T-helper 1 cell (primary cell): ENCODE results near the gene PACS2.
"Not testable (repeated sequence)": the region's sequence is repeated elsewhere in the genome, so short reads cannot be mapped to it uniquely, and the experiment has no call there.

ENCODE experiments used
- DNase-seq, 5 donors: peaks; one replicate each; pipeline ENCODE4 v3.0.0-alpha.2; 2012 to 2020
- total RNA-seq, 4 donors: gene quantifications; one replicate each; lab custom pipeline; 2026; lab: John Stamatoyannopoulos, UW

The PACS2 gene
- 68.8 to 82.5 (median 75.1) reads per million in 4 donors for total RNA-seq

DNA sequence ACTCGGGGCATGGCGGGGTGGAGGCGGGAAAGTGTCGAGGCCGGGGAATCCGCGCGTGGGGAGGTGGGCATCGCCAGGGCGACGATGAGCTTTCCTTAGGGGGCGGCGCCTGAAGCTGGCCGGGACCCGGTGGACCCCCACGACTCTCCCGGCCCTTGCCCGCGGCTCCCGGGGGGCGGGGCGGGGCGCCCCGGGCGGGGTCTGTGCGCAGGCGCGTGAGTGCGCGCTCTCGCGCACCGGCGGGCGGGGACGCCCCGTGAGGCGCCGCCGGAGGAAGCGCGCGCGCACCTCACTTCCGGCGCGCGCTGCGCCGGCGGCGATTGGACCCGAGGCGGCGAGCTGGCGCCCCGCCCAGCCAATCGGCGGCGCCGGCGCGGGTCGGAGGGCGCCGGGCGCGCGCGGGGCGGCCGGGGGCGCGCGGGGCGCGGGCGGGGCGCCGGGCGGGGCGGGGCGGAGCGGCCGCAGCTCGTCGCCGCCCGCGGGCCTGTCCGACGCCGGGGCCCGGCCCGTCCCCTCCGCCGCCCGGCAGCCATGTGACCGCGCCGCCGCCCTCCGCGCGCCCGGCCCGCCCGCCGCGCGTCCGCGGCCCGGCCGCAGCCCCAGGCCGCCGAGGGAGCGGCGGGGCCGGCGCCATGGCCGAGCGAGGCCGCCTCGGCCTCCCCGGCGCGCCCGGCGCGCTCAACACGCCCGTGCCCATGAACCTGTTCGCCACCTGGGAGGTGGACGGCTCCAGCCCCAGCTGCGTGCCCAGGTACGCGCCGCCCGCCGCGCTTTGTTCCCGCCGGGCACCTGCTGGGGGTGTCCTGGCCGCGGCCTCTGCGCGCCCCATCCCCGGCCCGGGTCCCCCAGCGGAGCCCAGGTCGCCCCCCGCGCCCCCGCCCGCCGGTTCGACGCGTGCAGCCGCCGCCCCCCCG lies at the start of gene PACS2:
Gene PACS2 (plus strand): TSS at position 462 of the 914 bp plus-strand sequence. CDS start 171 bp downstream, at position 633.
- DNase-seq, result peak; percentile 63 to 88 (median 67)

DNA sequence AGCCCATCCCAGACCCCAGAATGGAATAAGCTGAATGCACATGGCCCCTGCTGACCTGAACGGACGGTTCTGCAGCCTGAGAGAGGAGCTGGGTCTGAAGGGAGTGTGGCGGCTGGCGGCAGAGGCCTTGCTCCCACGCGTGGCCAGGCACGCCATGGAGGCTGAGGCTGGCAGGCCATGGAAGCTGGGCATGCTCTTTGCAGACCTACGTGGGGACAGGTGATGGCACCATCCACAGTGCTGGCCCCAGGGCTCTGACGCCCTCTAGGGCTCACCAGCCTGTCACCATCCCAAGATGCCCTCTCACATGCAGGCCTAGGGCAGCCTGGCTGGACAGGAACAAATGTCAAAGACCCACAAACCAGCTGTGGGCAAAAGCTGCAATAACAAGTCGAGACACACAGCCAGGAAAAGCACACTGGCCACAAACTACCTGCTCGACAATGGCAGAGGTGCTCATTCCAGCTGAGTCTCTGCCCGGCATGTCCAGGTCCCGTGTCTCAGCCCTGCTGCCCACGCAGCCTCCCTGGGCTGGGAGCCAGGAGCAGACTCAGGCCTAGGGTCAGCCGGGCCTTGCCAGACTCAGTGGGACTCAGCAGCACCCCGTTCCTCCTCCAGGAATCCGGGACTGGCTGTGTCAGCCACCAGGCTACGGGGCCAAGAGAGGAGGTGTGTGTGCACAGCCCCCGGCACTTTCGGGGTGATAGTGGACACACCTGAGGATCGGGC lies 46.6 kb upstream of the PACS2 start:
- DNase-seq, result no peak

DNA sequence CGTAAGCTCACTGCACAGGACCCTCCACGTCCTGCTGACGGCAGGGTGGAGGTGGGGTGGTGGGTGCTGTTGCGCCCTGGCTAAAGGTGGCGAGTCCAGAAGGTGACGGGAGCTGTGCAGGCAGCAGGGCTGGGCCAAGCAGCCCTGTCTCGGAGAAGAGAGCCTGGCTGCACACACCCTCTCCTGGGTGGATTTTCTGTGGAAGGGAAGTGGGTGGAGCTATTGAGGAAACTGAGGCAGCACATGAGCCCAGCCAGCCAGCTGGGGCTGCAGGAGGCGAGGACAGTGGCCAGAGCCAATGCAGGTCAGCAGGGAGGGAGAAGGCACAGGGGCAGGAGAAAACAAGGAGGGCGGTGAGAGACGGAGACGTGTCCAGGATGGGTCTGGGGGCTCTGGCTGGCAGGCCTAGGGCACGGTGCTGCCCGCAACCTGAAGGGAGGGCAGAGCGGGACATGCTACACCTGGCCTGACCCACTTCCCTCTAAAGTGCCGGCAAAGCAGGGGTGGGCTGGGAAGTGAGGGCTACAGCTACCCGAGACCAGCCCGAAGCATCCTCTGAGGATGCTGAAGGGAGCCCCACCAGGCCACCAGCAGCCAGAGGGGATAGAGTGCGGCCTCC lies 45.7 kb upstream of the PACS2 start:
- DNase-seq, result no peak

DNA sequence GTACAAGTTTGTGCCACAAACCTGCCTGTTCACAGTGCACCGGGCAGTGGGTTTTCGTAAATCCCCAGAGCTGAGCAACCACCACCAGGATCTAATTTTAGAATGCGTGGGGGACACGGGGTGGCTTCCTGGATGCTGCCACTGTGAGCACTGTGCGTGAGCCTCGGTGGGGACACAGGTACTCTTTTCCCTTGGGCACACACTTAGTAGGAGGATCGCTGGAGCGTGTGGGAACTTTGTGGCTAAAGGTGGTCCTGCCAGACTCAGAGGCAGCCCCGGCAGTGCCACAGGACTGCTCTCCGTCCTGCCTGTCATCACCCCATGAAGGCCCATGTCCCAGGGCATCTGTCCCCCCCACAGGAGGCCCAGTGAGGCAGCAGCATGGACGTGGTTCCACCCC lies 45.1 kb upstream of the PACS2 start:
- no peak for DNase-seq

DNA sequence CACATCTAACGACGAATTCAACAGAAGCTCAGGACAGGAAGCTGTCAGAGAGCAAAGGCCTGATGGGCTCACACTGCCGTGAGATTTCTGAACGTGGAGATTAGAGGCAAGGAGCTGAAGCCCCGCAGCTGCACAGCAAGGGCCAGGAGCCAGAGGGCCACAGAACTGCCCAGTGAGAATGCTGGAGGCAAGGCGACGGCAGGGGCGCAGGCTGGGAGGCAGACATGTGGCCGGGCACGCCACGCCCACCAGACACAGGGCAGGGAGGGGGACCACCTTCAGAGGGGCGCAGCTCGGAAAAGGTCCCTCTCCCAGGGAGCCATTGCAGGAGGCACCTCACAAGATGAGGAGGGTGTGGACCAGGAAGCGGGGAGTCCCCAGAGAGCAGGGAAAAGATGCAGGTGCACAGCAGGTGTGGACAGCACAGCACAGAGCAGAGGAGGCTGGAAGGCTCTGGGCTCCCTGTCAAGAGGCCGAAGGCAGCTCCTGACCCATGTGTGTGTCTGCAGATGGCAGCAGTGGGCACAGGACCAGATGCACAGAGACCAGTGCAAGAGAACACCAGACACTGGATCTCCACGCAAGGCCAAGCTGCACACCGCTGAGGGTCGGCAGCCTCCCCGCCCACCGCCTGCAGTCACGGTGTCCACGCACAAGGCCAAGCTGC lies 43.2 kb upstream of the PACS2 start:
- DNase-seq, result no peak

DNA sequence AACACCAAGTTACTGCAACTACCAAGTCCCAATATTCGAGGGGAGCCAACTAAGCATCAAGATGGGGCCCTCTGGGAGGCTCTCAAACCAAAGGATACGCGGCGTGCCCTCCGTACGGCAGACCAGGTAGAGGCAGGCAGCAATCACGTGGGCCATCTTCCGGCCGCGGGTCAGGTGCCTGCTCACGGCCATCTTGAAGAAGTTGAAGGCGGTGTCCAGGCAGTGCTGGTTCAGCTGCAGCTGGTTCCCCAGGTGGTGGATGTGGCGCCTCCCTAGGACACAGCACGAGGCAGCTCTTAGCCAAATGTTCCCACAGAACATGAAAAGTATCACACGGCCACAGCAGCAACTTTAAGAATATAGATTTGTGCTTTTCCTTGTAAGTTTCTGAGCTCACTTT lies 41.9 kb upstream of the PACS2 start:
- no peak for DNase-seq

DNA sequence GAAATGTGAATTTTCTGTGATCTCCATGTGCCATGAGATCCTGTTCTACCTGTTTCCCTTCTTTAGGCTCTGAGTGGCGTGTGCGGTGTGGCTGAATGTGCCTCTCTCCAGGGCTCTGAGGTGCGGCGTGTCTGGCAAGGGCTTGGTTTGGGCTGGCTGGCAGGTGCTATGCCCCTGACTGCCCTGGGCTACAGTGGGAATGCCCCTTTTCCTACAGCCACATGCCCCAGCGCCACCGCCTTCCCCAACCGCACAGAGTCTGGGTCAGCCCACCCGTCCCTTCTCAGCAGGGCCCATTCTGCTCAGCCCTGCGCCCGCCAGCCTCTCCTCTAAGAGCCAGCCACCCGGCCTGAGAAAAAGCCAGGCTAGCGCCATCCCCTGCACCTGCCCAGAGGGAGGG lies 41.5 kb upstream of the PACS2 start:
- DNase-seq, result no peak

DNA sequence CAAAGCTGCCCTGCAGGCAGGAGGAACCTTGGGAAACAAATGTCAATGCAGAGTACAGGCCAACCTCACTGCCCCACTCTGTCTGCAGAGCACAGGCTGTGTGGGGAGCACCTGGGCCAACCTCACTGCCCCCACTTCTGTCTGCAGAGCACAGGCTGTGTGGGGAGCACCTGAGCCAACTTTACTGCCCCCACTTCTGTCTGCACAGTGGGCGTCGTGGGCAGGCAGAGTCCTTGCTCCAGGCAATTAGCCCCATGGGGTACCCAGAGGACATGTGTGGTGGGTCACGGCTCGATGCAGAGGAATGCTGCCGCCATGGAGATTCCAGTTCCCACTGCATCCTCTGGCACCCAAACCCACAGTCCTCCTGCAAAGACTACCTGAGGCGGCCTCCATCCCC lies 39.9 kb upstream of the PACS2 start:
- no peak for DNase-seq

DNA sequence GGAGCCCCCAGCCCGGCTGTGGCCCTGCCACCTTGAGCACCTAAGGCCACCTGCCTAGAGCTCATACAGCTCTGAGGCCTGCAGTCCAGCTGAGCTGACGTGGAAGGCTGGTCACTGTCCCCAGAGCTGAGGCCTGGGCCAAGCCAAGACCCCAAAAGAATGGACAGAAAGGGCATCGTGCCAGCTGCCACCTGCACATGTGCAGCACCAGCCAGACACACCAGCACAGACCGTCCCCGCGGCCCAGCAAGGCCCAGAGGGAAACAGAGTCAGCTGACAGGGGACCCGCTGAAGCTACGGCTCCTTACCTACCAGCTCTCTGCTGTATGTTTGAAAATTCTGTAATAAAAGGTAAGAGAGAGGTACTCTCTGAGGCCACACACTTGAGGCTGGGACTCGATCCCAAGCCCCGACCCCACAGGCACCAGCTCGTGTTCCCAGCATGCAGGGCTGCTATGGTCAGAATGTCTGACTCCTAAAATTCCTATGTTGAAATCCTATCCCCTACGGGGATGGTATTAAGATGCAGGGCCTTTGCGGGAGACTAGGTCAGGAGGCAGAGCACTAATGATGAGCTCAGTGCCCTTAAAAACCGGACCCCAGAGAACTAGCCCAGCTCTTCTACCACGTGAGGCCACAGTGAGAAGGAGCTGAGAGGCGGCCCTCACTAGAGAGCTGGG lies 39.1 kb upstream of the PACS2 start:
- no peak for DNase-seq

DNA sequence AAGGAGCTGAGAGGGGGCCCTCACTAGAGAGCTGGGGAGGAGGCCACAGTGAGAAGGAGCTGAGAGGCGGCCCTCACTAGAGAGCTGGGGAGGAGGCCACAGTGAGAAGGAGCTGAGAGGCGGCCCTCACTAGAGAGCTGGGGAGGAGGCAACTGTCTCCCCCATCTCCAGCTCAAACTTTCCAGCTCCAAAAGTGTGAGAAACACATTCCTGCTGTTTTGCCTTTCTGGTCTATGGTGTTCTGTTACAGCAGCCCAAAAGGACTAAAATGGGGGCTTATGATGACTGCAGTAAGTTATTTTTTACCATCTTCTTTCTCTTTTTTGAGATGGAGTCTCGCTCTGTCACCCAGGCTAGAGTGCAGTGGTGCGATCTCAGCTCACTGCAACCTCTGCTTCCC lies 37.1 kb upstream of the PACS2 start:
- not testable (repeated sequence) for DNase-seq

DNA sequence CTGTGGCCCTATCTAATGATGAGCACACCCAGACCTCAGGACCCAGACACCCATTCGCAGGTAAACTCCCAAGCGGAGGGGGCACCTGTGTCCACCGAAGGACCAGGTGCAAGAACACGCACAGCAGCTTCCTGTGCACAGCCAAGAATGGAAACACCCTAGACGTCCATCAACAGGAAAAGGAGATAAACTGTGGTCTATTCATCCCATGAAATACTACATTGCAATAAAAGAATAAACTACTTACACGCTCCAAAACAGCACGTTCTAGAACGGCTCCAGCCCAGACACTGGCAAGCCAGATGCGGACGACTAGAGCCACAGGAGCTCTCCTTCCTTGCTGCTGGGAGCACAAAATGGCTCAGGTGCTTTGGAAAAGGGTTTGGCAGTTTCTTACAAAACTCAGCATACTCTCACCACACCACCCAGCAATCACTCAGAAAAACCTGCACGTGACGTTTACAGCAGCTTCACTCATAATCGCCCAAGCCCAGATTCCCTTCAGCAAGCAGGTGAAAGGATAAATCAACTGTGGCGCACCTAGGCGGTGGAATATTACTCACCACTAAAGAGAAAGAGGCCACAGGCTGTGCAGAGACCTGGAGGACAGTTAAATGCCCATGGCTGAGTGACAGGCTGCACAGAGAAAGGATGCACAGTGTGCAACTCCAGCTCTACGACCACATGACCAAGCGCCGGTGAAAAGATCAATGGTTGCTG lies 34.7 kb upstream of the PACS2 start:
- no peak for DNase-seq

DNA sequence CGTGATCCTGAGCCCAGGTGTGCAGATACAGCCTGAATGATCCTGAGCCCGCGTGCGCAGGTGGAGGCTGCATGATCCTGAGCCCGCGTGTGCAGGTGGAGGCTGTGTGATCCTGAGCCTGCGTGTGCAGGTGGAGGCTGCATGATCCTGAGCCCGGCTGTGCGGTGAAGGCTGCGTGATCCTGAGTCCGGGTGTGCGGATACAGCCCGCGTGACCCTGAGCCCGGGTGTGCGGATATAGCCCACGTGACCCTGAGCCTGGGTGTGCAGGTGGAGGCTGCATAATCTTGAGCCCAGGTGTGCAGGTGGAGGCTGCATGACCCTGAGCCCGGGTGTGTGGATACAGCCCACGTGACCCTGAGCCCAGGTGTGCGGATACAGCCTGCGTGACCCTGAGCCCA lies 34.0 kb upstream of the PACS2 start:
- DNase-seq, result no peak

DNA sequence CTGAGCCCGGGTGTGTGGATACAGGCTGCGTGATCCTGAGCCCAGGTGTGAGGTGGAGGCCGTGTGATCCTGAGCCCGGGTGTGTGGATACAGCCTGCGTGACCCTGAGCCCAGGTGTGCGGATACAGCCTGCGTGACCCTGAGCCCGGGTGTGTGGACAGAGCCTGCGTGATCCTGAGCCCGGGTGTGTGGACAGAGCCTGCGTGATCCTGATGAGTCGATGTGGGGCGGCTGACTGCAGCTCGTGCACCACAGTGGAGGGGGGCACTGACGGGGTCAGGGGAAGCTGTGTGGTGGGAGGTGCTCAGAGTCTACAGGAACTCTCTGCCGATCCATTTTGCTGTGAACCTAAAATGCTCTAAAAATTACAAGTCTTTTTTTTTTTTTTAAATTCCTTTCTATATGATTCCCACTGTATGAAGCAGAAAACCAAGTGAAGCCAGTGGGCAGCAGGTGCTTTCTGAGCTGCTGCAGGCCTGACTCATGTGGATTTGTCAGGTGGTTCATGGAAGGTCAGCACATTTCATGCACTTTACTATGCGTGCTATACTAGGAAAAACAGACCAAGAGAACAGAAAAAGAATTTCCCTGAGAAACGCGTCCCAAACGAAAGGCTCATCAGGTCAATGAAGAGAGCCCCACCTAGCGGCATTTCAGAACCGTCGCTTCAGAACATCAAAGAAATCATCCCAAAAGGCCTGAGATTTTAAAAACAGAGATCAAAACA lies 33.0 kb upstream of the PACS2 start:
- DNase-seq, result peak in 2 of 5 donors; percentile 21 to 28

DNA sequence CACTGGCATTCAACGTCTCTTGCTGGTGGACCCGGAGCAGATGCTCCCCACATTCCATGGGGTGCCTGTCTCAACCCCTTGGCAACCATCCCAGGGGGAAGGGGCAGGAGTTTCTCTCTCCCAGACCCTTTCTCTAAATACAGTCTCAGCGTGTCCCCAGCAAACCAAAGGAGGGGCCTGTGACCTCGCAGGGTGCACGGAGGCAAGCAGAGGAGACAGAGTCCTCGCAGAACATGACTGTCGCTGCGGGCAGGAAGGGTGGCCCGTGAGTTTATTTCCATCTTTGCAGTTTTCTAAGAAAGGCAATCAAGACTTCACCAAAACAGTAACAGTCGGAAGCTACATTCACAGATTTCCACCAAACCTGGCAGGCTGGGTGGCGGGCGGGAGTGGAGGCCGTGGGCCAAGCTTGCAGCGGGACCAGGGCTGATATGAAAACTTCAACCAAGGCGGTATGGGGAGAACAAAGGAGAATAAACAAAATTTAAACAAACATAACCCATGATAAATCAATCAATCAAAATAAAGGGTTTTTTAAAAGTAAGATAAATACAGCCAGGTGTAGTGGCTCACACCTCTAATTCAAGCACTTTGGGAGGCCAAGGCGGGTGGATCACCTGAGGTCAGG lies 32.3 kb upstream of the PACS2 start:
- no peak for DNase-seq

DNA sequence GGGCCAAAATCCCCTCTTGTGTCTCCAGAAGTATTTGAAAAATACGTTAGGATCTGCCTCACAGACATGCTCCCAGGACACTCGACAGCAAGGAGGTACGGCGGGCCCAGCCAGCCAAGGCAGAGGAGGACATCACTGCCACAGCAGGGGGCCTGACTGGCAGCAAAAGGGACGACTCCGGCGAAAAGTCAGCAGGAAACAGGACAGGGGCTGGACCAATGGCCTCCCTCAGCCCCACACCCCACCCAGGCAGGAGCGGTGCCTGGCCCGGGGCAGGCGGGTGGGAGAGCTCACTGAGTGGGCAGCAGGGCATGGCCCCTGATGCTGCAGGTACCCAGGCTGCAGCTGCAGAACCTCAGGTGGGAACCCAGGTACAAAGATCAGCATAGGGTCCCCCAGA lies 31.5 kb upstream of the PACS2 start:
- no peak for DNase-seq

DNA sequence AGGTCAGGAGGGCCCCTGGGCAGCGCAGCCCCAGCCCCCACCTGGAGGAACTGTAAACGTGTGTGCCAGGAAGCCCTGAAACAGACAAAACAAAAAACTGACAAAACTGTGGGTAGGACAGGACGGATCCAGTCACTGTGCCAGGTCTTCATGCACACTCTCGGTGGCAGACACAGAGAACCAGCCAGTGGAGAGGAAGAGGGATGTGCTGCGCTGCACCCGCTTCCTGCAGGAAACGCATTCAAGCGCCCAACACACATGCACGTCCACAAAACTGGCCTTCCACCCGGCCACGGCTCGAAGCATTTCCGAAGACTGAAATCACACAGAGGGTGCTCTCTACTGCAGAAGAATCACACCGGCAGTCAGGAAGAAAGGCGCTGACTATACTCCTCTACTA lies 30.6 kb upstream of the PACS2 start:
- DNase-seq, result peak in 1 of 5 donors; percentile 45

DNA sequence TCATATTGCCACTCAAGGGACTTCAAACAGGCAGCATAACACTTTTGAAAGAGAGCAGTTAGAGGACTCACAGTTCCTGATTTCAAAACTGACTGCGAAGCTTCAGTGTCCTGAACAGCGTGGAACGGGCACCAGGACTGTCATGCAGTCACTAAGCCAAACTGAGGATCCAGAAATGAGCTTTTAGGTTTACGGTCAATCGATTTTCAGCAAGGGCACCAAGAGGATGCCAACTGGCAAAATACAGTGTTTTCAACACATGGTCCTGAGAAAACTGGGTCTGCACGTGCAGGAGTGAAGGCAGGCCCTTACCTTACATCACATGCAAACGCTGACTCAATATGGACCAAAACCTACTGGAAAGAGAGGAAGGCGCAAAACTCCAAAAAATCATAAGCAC lies 29.4 kb upstream of the PACS2 start:
- no peak for DNase-seq

DNA sequence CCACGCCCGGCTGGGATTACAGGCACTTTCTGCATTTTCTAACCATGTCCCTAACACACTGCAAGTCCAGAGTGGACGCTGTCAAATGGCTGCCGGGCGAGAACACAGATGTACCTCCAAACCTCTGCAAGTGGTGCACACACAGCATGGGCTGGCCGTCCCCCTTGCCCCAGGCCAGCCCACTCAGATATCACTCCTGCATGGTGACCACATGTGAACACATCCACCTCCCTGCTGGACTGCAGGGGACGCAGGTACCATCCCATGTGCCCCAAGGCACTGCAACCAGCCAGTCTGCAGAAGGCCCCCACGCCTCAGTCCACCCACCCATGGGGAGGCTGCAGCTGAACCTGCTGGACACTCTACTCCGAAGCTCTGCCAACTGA lies 27.8 kb upstream of the PACS2 start:
- no peak for DNase-seq

DNA sequence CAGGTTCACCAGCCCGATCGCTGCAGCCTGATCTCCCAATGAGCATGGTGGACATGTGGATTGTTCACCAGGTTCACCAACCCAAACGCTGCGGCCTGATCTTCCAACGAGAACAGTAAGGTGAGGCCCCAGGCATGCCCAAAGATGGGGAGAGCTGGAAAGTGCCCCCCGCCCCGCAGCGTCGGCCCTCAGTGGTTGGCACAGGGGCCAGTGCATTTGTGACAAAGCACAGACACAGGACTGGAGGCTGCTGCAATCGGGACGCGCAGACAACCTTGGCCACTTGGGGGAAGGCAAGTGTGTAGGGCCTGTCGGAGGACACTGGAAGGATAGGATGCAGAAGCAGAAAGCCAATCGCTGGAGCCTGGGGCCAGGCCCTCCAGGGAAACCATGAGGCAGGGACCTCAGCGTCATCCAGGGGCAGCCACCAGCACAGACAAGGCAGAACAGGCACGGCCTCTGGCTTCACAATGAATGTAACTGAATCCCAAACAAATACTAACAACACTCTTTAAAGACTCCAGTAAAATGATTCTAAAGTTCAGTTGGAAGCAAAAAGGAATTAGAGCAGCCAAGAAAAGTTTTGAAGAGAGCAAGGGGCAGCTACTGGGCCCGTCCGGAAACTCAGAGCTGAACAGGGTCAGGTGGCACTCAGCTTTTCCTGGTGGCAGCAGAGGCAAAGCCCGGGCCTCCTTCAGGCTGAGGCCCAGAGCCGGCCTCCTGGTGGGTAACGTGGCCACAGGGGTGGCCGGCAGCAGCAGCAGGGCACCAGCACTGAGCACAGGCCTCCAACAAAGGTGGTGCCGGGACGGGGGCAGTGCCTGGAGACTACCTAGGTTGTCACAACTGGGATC lies 27.1 kb upstream of the PACS2 start:
- DNase-seq, result no peak
